GM19328 (cell line): Measurements from ENCODE around the gene EGLN2.
"Not testable (repeated sequence)": the region's sequence is repeated elsewhere in the genome, so short reads cannot be mapped to it uniquely, and the experiment has no call there.

Source experiments
- ATAC-seq: cut with Tn5 transposase; IDR thresholded peaks from one replicate; pipeline ENCODE4 v1.9.1; 2021; ENCODE audit warnings: mild to moderate bottlenecking, moderate library complexity; ENCODE audit not compliant: unreplicated experiment

EGLN2 gene

GRCh38 chr19:40798683-40799557, at the start of gene EGLN2:
EGLN2 (plus strand) TSS chr19:40799191; CDS start chr19:40800573, 1,382 bp downstream.
- peak; percentile 71 for ATAC-seq

DNA sequence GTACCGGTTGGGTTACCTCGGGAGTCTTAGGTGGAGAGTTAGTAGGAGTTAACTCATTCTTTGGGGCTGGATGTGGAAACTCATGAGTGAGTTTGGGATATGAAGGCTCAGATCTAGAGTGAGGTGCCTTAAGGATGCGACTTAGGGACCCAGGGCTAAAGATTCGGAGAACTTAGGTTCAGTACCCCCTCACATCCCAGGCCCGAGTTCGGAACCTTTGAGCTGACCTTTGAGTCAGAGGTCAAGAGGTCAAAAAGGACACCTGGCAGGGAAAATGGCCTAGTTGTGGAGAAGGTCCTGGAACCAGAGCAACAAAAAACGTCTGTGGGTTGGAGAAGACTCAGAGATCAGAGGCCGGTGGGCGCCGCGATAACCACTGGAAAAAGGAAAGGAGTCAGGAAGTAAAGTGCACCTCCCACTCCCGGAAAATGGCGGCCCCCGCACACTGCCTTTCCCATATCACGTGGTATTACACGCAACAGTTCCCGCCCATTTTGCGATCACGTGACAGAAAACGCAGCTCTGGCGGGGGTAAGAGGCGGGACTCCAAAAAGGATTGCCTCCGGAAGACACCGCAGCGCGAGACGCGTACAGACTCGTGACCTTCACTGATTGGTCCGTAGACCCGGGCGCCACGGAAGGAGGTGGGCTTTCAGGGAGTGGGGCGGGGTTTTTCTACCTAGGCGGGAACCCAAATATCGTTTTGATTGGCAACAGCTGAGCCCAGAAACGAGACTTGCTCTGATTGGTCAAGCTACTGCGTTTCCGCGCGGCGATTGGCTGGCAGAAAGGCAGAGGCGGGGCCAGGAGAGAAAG, 48.7 kb upstream of the EGLN2 start, which contains the start of gene ACTMAP:
TSS of gene ACTMAP (minus strand) at position 420 of the 816 bp plus-strand sequence. CDS start 674 bp downstream, outside the sequence.
- peak; percentile 90 for ATAC-seq

- ATAC-seq = peak; percentile 48
These were observed 48.0 kb upstream of the EGLN2 start, which contains the start of gene SNRPA for GRCh38 chr19:40750874-40751537. SNRPA (plus strand) TSS chr19:40751203; CDS start chr19:40751409, 206 bp downstream.

DNA sequence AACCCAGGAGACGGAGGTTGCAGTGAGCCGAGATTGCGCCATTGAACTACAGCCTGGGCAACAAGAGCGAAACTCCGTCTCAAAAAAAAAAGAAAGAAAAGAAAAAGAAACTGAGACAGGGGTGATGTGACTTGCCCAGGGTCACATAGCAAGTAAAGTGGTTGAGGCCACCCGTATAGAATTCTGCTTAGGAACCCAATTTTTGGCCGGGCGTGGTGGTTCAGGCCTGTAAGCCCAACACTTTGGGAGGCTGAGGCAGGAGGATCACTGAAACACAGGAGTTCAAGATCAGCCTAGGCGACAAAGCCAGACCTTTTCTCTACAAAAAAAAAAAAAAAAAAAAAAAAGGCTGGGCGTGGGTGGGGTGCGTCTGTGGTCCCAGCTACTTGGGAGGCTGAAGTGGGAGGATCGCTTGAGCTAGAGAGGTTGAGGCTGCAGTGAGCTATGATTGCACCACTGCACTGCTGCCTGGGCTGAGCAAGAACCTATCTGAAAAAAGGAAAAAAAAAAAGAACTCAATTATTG, 46.7 kb upstream of the EGLN2 start:
- ATAC-seq = no peak

GRCh38 chr19:40754611-40755247, 44.3 kb upstream of the EGLN2 start:
- ATAC-seq = no peak

GRCh38 chr19:40755248-40755624, 43.8 kb upstream of the EGLN2 start:
- ATAC-seq = no peak

DNA sequence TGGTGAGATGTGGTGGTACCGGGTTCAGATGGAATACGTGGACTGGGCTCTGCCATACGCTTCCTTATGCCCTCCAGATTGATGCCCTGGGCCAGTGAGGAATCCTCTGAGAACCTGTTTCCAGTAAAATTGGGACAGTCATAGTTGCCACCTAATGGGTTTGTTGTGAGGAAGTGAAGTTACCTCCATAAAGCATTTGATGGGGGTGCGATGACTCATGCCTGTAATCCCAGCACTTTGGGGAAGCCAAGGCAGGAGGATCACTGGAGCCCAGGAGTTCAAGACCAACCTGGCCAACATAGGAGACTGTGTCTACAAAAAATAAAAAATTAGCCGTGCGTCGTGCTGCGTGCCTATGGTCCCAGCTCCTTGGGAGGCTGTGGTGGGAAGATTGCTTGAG, 43.2 kb upstream of the EGLN2 start:
- ATAC-seq = no peak

DNA sequence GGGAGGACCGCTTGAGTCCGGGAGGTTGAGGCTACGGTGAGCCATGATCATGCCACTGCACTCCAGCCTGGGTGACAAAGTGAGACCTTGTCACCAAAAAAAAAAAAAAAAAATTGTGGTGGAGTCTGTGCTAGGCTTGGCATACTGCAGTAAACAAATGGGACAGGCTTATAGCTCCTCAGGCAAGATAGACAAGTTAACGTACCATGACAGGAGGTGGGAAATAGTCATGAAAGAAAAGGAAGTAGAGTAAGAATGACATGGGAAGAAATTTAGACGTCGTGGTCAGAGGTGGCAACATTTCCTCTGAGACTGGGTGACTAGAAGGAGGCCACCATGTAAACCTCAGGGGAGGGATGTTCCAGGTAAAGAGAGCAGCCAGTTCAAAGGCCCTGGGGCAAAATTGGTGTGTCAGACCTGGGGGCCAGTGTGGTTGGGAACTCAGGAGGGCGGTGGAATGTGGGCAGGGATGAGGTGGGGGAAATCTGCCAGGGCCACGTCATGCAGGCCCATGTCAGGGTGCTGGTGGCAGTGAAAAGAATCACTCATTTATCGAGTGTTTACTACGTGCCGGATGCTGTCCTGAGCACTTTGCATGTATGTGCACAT, 42.4 kb upstream of the EGLN2 start:
- no peak for ATAC-seq

DNA sequence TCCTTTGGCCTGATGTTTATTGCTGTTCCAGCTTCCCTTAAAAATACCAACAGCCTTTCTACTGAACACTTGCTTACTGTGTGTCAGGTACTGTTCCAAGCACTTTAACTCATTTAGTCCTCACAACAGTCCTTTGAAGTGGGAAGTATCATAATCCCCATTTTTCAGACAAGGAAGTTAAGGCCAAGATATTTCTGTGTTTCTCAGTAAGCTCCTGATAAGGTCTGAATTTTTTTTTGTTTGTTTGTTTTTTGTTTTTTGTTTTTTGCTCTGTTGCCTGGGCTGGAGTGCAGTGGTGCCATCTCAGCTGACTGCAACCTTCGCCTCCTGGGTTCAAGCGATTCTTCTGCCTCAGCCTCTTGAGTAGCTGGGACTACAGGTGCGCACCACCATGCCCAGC, 40.5 kb upstream of the EGLN2 start:
- no peak for ATAC-seq

DNA sequence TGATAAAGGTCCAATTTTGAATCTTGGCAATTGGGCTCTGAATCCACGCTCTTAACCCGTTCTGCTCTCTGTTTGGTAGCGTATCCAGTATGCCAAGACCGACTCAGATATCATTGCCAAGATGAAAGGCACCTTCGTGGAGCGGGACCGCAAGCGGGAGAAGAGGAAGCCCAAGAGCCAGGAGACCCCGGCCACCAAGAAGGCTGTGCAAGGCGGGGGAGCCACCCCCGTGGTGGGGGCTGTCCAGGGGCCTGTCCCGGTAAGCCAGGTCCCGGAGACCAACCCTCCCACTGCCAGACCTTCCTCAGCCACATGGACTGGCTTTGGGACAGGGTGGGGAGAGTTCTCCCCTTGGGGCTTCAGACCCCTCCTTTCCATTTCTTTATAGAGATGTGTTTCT, 39.6 kb upstream of the EGLN2 start:
- ATAC-seq = no peak

- ATAC-seq = no peak
These were observed 36.1 kb upstream of the EGLN2 start for GRCh38 chr19:40762754-40763470.

- no peak for ATAC-seq
These were observed 35.5 kb upstream of the EGLN2 start for GRCh38 chr19:40763526-40763925.

GRCh38 chr19:40763963-40764362, 35.0 kb upstream of the EGLN2 start:
- no peak for ATAC-seq

- not testable (repeated sequence) for ATAC-seq
These were observed 32.6 kb upstream of the EGLN2 start for GRCh38 chr19:40766385-40766784.

- ATAC-seq = no peak
These were observed 30.1 kb upstream of the EGLN2 start for GRCh38 chr19:40768869-40769268.

DNA sequence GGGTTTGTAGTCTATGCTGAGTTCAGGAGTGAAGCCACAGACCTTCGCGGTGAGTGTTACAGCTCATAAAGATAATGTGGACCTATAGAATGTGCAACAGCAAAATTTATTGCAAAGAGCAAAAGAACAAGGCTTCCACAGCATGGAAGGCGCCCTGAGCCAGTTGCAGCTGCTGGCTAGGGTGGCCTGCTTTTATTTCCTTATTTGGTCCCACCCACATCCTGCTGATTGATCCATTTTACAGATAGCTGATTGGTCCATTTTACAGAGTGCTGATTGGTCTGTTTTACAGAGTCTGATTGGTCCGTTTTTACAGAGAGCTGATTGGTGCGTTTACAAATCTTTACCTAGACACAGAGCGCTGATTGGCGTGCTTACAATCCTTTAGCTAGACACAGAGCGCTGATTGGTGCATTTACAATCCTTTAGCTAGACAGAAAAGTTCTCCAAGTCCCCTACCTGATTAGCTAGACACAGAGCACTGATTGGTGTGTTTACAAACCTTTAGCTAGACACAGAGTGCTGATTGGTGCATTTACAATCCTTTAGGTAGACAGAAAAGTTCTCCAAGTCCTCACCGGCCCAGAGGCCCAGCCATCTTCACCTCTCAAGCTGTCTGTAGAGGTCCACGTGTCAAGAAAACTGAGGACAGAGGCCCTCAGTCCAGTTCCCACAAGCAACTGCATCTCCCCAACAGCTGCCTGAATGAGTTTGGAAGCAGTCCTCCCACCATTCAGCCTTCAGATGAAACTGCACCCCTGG, 27.7 kb upstream of the EGLN2 start:
- ATAC-seq = not testable (repeated sequence)

- no peak for ATAC-seq
These were observed 23.9 kb upstream of the EGLN2 start, which contains the start of gene MIA for GRCh38 chr19:40774916-40775631. MIA (plus strand) TSS chr19:40775521; CDS start chr19:40775543, 22 bp downstream.

DNA sequence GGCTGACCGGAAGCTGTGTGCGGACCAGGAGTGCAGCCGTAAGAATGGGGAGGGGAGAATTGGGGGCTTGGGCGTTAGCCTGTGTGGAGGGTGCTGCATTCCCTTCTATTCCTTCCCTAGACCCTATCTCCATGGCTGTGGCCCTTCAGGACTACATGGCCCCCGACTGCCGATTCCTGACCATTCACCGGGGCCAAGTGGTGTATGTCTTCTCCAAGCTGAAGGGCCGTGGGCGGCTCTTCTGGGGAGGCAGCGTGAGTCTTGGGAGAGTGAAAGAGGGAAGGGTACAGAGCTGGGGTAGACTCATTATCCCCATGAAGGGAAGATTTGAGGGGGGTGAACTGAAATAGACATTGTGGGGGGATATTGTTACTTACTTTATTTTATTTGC, 23.4 kb upstream of the EGLN2 start:
- no peak for ATAC-seq
